GM12892 (cell line): Measurements from ENCODE around the gene TCEAL7.

Experiments used
- POLR2A ChIP-seq: IDR thresholded peaks from 2 replicates; pipeline ENCODE4 v1.6.1; 2011; ENCODE audit warnings: low read depth, low read length, control low read depth
- POLR2AphosphoS5 ChIP-seq: IDR thresholded peaks from 2 replicates; pipeline ENCODE4 v1.6.1; 2011; ENCODE audit warnings: low read depth, low read length, control low read depth
- TAF1 ChIP-seq: IDR thresholded peaks from 2 replicates; pipeline ENCODE4 v1.6.1; 2011; ENCODE audit warnings: low read depth, mild to moderate bottlenecking, control low read depth, low read length, borderline replicate concordance

DNA sequence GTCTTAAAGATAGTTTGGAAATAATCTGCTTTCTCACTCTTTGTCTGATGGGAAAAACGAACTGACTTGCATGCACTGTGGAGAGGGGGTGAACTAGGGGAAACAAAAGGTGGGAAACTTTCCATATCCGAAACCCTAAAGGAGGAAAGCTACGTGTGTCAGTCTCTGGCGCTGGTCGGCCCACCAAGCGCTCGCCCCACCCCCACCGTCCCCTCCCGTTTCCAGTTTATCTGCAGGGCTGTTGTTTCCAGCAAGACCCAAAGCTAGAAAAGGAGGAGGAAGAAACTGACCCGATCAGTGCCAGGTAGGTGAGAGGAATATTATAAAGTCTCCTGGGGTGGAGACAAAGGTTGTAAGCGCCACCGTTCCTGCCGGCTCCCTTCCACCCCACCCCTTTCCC, 26.8 kb downstream of the TCEAL7 start:
- TF ChIP-seq POLR2A (no peak), TAF1 (no peak), POLR2AphosphoS5 (no peak)
